GM18861 (cell line): ENCODE results near the gene GUK1.
"Not testable (repeated sequence)": the region's sequence is repeated elsewhere in the genome, so short reads cannot be mapped to it uniquely, and the experiment has no call there.

ENCODE experiments used
- ATAC-seq: cut with Tn5 transposase; IDR thresholded peaks from one replicate; pipeline ENCODE4 v1.9.1; 2021; ENCODE audit not compliant: unreplicated experiment

GUK1 gene

DNA sequence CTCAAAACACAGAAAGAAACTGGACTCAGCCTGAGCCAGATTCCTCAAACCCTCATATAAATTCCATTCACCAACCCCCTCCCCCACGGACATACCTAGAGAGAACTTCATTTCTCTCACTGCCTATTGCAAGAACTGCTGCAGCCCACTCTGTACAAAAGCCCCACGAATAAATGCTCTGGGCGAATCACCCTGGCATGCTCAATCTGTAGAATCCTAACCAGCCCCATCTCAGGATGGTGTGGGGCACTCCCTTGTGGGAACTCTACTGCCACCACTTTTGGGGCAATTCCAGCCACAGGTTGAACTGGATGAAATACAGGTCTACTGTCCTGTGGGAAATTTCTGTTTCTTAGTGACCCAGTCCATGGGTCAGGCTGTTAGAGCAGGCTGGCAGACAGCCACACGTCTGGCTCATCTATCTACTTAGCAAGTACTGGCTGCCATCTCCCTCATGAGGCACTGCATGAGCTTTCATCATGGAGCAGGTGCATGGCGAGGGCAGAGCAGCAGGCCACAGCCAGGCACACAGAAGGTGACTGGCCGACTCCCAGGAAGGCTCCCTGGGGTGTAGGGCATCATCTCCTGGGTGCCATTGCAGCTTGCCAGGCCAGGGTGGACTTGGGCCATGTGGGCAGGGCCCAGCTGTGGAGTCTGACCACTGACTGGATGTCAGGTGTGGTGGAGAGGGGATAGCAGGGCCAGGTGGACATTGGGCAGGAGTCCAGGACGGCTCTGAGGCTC is 35.4 kb upstream of the GUK1 start:
- no peak for ATAC-seq

DNA sequence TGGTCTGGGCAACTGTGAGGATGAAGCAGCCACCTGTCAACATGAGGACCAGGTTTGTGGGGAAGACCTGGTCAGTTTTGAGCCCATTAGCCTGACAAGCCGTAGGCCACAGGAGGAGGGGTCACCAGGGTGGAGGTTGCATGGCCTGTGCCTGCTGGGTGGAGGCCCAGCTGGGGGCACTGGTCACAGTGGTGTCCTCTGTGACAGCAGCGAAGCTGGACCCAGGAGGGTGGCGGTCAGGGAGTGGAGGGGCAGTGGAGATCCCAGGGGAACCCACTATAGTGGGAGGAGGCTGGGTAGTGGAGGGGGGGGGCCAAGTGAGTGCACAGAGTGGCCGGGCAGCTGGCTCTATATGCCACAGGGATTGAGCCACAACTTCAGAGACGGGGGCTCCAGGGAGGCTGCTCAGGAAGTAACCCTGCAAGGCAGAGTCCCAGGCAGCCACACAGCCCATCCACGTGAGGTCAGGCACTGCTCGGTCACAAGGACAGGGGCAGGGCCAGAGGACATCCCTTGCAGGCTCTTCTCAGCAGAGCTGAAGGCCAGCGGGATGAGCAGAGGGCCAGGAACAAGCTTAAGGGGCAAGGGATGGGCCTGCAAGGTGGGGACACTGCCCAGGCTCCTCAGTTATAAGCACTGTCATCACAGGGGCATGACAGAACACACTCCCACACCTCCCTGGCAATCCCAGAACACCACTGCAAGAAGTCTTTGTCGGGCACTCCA is 34.6 kb upstream of the GUK1 start:
- no peak for ATAC-seq

DNA sequence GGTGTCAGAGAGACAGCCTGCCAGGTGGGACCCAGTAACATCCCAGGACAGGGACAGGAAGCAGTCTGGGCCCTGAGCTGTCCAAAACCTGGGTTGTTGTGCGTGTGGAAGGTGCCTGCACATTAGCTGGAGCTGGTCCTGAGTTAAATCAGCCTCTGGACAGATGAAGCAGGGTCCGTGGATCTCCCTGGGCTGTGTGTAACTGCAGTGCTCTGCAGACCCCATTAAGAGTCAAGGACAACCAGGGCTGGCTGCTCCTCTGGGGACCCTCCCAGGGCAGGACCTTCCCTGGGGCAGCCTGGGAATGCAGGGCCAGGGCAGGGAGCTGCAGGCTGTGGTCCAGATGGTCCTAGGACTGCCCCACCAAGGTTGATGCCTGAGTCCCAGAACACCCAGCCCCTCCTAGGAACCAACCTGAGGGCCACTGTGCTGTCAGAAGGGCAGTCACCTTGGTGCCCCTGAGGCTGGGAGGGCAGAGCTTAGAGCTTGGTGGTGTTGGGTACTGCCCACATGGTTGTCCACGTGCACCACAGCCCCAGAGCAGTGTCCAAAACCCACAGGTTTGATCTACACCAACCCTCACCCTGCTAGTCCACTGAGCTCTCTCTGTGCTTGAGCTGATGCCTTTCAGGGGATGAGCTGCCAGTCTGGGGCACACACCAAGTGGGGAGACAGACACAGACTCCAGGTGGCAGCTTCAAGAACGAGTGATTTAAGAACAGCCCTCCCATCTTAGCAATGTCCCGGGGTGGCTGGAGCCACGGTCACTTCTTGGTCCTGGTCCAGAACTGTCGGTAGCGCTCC is 33.9 kb upstream of the GUK1 start:
- ATAC-seq: no peak

DNA sequence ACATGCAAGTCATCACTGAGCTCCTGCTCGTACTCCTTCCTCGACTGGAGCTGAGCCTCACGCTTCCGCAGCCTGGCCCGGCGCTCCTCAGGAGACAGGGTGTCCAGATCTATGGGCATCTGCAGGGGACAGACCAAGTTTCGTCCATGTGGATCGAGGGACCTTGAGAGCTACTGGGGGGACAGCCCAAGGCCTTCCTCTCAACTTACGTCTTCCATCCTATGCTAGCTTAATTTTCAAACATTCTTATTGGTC is 33.4 kb upstream of the GUK1 start:
- no peak for ATAC-seq

DNA sequence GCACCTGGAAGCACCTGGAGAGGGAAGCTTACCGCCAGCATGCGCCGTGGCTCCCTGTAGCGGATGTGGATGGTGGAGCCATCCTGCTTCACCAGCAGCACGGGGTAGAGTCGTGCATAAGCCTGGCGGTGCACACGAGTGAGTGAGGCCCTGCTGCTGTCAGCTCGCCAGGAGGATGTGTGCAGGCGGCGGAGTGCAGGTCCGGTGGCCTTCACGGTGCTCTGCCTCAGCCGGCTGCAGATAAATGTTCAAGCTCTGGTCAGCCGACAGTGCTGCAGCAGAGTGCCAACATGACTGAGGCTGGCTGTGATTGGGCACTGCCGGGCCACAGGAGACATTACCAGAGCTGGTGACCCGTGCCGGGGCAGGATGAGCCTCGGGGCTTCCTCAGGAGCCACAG is 32.4 kb upstream of the GUK1 start:
- no peak for ATAC-seq

DNA sequence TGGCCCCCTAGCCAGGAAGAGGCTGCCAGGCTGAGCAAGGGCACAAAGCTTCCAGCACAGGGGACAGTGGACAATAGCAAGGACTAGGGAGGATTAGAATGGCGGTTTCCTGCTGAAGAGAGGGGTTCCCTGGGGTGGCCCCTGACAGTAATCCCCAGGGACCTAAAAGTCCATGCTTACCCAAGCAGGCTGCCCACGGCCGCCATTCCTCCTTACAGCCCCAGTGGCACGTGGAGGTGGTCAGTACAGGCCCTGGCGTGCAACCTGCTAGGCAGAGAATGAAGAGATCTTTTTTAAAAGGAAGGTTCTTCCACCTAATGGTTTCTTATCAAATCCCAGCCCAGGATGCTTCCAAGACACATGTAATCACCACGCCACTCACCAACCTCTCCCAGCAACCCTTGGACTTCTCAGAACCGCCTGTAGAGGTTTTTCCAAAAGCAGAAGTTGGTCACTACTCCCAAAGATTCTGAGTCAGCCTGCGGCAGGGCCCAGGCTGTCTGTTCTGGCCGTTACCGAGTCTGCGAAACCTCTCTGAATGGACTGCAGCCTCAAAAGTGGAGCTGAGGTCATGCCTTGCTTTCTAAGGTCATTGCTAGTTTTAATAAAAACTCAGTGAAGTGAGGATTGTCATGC is 31.9 kb upstream of the GUK1 start:
- no peak for ATAC-seq

DNA sequence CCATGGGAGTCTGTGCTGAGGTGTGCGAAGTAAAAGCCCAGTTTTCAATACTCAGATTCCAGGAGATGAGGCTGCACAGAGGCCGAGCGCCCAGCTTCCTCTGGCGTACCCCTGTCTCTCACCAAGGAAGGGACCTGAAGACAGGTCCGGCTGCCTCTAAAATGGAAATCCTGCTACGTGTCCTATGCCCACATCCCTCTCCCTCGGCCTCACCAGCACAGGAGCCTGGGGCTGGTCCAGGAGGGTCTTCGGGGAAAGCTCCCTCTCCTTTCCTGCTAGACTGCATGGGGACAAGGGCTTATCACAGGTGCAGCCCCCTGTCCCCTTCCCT is 31.4 kb upstream of the GUK1 start:
- no peak for ATAC-seq

DNA sequence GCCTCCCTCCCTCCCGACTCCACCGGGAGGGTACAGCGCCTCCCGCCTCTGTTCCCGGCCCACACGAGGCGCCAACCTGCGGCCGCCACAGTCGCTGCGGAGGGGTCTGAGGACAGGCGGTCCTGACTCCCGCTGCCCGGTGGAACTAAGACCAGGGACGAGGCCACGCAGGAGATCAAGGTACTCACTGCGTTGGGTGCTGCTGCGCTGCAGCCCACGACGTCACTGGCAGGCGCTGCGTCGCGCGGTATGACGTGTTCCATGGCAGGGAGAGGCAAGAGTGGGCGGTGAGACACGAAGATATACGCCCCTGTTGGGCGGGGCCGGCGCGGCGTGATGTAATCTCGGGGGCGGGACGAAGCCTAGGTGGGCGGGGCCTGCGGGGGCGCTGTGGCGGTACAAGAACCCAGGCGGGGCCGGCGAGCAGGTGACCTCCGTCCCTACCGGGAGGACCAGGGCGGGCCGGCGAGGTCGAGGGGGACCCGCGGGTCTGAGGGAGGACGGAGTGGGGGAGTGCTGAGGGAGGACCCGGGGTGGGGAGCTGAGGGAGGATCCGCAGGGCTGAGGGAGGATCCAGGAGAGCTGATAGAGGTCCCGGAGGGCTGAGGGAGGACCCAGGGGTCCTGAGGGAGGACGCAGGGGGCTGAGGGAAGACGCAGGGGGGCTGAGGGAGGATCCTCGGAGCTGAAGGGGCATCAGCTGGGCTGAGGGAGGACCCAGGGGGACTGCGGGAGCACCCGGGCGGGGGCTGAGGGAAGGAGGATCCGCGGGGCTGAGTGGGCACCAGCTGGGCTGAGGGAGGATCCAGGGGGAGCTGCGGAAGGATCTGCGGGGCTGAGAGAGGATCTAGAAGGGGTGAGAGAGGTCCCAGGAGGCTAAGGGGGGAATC is 30.8 kb upstream of the GUK1 start, which contains the start of gene MRPL55:
MRPL55 (minus strand) TSS at position 227 of the 889 bp plus-strand sequence. CDS start 1,039 bp downstream, outside the sequence.
- ATAC-seq: peak; percentile 85

DNA sequence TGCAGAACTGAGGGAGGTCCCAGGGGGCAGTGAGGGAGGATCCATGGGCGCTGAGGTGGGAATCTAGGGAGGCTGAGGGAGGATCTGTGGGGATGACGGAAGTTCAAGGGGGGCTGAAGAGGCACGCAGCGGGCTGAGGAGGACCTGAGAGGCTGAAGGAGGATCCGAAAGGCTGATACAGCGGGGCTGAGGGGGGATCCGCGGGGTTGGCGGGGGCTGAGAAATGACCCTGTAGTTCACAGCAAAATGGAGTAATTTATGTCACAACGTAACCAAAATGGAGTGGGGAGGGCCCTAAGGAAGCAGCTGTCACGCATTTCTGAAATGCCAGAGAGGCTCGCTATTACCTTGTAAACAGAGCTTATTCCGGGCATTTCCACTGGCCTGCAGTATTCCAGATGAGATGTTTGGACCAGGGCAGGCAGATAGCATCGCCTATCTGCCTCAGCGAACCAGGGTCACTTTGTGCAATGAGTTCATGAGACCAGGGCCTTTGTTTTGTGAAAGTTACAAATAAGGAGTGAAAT is 30.1 kb upstream of the GUK1 start:
- no peak for ATAC-seq

DNA sequence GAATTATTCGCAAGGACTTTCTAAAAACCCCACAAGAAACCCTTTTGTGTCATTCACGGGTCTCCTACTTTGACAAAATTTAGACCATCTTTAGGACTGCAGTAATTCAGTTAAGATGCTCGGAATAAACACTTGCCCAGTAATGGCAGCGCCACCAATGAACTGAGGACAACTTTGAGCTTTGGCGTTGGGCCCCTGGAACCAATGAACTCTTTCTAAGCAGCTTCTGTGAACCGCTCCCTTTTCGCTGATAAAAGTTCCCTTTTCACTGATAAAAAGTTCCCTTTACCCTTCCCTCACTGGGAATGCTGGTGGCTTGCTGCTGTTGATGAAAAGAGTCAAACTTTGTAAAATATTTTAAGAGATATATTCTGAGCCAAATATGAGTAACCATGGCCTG is 29.5 kb upstream of the GUK1 start:
- no peak for ATAC-seq

DNA sequence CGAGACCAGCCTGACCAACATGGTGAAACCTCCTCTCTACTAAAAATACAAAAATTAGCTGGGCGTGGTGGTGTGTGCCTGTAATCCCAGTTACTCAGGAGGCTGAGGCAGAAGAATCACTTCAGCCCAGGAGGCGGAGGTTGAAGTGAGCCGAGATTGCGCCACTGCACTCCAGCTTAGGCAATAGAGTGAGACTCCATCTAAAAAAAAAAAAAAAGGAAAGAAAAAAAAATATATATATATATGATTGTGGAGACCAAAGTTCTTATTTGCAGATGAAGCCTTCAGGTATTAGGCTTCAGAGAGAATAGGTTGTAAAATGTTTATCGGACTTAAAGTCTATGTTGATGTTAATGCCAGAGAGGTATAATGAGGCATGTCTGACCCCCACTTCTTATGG is 28.8 kb upstream of the GUK1 start:
- ATAC-seq: not testable (repeated sequence)

DNA sequence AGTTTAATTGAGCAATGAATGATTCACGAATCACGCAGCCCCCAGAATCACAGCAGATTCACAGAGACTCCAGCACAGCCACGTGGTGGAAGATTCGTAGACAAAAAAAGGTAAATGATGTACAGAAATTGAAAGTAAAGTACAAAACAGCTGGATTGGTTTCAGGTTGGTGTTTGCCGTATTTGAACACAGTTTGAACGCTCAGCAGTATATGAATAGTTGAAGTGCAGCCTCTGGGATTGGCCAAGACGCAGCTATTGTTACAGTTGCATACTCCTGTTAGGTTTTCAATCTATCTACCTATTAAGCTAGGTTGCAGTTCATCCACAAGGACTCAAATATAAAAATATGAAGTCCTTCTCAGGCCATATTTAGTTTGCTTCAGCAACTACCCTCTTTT is 27.9 kb upstream of the GUK1 start:
- no peak for ATAC-seq

DNA sequence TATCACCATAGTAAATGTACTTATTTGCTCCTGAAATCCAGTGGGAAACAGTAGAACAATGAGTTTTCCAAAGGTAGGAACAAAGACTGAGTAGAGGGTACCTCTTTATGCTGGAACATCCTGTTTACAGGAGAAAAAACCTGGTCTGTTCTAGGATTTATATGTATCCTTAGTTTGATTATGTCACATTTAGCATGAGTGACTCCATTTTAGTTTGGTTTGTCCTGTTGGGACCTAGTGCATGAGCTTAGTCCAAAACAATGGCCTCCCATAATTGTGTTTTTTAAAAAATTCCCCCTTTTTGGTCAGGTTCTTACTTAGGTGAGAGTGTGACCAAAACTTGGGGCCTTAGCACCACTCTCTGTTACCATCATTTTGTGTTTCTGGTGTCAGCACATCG is 27.5 kb upstream of the GUK1 start:
- ATAC-seq: no peak

DNA sequence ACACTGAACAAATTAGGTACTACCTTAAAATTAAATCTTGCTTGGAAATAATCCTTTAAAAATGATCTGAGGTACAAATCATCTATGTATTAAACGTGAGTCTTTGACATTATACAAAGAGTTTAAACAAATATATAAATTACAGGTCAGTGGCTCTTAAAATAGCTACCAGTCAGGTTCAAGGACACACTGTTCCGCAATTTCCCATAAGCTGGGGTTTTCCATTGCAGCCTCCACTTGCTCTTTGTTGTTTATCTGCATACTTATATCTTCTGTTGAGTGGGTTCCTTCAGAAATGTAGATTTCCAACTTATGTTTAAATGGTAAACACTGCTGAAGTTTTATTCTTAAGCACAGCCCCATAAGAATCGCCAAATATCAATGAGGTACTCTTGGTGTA is 25.3 kb upstream of the GUK1 start:
- ATAC-seq: no peak

DNA sequence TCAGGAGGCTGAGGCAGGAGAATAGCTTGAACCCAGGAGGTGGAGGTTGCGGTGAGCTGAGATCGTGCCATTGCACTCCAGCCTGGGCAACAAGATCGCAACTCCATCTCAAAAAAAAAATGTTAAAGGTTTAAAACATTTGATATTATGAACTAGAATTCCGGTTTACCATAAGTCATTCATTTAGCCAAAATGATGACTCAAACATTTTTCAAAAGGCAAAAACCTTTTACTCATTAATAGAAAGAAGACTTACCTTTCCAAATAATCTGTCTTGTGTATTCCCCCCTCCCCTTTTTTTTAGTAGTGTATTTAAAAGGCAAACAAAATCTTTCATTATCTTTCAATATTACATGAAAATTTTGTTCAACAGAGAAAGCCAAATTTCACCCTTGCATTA is 22.7 kb upstream of the GUK1 start:
- no peak for ATAC-seq

DNA sequence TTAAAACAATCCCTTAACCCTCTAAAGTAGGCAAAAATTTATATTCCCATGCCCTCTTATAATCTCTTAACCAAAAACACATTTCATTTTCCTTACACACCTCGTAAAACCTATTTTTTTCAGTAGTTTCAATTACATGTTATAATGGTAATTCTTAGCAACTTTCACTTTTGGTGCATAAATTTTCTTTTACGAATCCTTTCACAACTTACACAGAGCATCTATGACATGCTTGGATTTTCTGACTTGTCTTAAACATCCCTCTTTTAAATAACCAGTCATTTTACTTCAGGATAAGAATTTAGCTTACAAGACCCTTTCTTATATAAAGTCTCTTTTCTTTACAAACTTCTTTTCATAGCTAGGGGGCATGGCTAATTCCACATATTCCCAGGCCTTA is 22.0 kb upstream of the GUK1 start:
- ATAC-seq: no peak

DNA sequence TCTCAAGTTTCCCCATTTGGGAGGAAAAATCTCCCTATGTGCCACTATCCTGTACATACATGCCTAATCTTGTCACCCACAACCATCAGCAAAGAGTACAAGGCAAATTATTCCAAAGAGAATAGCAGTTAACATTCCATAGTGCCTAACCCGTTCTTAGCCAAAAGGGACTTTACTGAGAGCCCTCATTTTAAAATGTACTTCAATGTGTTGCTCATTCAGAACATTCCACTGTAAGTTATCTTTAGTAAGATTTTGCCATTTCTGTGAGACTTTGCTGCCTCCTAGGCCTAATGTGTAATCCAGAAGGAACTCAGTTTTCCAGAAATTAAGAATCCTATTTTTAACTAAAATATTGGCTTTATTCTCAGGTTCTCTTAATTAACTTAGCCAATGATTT is 19.7 kb upstream of the GUK1 start:
- ATAC-seq: no peak

DNA sequence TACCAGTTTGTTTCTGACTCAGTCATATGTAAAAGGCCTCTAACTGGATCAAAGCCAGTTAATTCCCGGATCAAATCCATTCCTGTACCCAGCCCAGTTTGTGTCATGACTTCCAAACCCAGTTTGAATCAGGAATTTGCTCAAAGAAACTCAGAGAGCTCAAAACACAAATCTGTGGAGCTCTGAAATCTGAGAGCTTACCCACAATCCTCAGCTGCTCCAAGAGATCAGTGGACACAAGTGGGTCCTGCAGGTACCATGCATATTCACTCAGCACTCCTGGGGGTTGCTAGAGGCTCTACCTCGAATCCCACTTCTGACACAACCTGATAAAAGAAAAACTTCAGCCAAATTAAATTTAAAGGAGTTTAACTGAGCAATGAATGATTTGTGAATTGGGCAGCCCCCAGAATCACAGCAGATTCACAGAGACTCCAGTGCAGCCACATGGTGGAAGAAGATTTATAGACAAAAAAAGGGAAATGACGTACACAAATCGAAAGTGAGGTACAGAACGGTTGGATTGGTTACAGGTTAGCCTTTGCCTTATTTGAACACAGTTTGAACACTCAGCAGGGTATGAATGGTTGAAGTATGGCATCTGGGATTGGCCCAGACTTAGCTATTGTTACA is 19.1 kb upstream of the GUK1 start:
- ATAC-seq: no peak

DNA sequence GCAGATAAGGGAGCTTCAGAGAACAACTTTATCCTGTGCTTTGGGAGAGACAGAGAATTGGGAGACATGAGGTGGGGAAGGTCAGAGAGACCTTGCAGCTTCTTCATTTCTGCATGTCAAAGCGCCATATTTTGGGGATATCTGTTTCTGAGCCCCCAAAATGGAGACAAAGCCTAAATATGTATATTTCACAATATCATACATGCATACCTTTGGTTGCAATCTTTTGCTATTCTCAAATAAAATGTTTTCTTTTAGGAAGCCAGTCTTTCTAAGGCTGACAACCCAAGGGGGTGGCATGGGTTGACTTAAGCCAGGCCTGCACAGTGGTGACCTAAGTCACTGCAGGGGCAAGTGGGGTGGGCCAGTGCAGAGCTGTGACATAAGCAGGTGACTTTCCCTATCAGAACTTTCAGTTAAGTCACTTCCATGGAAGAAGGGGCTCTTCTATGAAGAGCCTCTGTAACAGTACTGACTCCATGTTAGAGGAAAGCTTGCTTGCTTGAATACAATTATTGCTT is 17.1 kb upstream of the GUK1 start:
- ATAC-seq: no peak

DNA sequence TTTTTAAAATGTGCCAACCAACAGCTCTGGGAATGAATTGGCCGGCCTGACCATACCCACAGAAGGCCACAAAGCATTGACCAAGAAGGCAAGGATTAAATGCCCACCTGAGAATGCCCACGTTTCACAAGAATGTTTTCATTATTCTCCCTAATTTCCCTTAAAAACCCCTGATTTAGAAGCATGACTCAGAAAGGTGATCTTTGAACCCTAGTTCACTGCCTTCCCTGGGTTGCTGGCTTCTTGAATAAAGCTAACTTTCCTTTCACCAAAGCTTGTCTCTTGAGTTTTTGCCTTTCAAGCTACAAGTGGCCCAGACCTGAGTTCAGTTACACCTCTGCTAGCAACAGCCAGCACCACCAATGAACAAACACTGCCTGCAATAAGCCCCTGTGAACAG is 16.6 kb upstream of the GUK1 start:
- no peak for ATAC-seq
